HG02852 (cell line): ENCODE measurements around the gene TNFSF13.
A peak's percentile ranks its signal among the peaks of the same experiment; 100 is the strongest.

Source experiments
- ATAC-seq: cut with Tn5 transposase; IDR thresholded peaks from one replicate; pipeline ENCODE4 v1.9.1; 2021; ENCODE audit warnings: mild to moderate bottlenecking, moderate library complexity; ENCODE audit not compliant: unreplicated experiment

TNFSF13 gene

DNA sequence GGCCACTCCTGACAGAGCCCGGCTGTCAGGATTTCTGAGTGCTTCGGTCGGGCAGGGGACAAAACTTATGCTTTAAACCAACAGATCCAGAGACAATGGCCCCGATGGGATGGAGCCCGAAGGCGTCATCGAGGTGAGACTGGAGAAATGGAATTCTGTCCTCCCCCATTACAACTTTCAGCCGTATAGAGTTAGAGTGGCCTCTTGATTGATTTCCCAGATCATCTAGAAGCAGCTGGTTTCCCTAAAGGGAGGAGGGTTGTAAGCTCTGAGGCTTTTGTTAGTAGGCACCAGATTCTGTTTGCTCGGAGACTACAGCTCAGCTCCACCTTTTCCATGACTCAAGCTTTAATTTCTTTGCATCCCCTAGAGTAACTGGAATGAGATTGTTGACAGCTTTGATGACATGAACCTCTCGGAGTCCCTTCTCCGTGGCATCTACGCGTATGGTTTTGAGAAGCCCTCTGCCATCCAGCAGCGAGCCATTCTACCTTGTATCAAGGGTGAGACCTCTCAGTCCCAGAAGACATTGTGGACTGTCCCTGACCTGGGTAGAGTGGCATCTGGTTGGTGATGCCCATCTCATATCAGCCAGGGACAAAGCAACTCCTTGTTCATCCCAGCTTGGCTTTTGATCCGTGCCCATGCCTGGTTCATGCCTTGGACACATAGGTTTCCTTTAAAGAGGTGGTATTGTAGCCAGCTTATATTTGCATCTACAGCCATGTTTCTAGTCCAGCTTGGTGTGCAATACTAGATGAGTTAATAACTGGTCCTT, 15.8 kb downstream of the TNFSF13 start:
- no peak for ATAC-seq

DNA sequence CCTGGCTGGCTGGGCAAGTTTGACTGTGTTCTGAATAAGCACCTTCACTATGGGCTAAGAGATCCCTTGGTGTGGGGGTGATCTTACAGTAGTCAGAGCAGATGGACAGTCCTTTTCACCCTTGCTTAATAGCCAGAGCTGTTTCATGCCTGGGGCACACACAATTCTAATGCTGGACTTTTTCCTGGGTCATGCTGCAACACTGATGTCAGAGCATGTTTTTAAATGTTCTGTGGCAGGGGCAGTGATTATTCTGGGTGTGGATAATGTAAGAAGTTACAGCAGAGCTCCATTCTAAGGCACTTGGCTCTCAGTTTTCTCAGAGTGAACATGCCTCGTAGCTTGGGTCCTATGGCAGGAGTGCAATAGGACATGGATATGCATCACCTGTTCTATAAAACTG, 16.9 kb downstream of the TNFSF13 start:
- no peak for ATAC-seq

DNA sequence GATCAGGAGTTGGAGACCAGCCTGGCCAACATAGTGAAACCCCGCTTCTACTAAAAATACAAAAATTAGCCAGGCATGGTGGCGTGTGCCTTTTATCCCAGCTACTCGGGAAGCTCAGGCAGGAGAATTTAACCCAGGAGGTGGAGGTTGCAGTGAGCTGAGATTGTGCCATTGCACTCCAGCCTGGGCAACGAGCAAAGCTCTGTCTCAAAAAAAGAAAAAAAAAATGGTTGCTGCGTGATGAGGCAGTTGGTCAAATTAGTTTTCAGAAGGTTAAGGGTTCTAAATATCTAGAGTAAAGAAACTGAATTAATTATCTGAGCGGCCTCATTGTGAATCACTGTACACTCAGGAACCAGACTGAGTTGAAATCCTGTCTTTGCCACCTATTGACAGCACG, 17.4 kb downstream of the TNFSF13 start:
- ATAC-seq = no peak

DNA sequence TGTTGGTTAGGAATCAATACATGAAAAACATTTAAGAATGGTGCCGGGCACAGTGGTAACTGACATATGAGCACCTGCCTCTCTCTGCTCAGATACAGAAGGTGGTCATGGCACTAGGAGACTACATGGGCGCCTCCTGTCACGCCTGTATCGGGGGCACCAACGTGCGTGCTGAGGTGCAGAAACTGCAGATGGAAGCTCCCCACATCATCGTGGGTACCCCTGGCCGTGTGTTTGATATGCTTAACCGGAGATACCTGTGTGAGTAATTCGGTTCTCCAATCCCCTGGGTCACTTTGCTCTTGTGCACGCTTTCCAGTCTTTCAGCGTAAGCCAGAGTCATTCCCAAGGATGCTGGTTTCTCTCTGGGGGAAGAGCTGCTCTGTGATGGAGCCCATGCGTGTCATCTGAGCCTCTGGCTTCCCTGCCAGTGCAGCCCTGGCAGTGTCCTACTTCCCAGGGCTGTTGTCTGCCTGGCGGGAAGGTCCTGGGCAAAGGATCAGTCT, 17.9 kb downstream of the TNFSF13 start:
- no peak for ATAC-seq

DNA sequence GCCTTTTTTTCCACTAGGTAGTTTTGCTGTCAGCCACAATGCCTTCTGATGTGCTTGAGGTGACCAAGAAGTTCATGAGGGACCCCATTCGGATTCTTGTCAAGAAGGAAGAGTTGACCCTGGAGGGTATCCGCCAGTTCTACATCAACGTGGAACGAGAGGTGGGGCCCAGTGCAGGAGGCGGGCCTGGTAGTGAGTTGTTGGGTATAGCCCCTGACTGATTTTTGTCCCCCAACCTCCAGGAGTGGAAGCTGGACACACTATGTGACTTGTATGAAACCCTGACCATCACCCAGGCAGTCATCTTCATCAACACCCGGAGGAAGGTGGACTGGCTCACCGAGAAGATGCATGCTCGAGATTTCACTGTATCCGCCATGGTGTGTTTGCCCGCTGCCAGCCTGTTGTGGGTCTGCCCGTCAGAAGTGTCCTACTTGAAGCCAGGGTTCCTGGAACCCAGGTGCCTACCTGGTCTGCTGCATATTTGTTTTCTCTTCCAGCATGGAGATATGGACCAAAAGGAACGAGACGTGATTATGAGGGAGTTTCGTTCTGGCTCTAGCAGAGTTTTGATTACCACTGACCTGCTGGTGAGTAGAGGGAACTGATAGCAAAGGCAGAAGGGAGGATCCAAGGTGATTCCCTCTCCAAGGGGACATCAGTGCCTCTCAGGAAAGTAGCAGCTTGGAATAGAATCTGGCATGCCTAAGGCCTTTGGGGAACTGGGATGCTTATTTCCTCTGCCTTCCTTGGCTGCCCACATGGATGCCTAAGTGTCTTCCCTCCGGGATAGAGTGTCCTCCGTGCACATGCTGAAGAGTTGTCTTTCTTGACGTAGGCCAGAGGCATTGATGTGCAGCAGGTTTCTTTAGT, 19.0 kb downstream of the TNFSF13 start:
- ATAC-seq = no peak

DNA sequence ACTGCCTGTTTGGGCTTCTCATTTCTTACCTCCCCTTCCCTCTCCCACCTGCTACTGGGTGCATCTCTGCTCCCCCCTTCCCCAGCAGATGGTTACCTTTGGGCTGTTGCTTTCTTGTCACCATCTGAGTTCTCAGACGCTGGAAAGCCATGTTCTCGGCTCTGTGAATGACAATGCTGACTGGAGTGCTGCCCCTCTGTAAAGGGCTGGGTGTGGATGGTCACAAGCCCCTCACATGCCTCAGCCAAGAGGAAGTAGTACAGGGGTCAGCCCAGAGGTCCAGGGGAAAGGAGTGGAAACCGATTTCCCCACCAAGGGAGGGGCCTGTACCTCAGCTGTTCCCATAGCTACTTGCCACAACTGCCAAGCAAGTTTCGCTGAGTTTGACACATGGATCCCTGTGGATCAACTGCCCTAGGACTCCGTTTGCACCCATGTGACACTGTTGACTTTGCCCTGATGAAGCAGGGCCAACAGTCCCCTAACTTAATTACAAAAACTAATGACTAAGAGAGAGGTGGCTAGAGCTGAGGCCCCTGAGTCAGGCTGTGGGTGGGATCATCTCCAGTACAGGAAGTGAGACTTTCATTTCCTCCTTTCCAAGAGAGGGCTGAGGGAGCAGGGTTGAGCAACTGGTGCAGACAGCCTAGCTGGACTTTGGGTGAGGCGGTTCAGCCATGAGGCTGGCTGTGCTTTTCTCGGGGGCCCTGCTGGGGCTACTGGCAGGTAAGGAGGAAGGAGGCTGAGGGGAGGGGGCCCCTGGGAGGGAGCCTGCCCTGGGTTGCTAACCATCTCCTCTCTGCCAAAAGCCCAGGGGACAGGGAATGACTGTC, 20.7 kb downstream of the TNFSF13 start, which contains the start of gene CD68:
Gene CD68, plus strand, starts transcription at position 638 of the 833 bp plus-strand sequence. Its CDS starts 40 bp downstream, at position 678.
- no peak for ATAC-seq

DNA sequence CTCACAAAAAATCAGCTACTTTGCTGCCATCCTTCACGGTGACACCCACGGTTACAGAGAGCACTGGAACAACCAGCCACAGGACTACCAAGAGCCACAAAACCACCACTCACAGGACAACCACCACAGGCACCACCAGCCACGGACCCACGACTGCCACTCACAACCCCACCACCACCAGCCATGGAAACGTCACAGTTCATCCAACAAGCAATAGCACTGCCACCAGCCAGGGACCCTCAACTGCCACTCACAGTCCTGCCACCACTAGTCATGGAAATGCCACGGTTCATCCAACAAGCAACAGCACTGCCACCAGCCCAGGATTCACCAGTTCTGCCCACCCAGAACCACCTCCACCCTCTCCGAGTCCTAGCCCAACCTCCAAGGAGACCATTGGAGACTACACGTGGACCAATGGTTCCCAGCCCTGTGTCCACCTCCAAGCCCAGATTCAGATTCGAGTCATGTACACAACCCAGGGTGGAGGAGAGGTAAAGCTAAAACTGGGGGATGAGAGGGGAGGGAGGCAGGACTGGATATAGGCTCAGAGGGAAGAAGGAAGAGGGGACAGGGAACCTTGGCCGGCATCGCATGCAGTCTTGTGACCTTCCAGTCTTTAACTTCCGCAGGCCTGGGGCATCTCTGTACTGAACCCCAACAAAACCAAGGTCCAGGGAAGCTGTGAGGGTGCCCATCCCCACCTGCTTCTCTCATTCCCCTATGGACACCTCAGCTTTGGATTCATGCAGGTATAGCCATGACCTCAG, 21.5 kb downstream of the TNFSF13 start:
- no peak for ATAC-seq

DNA sequence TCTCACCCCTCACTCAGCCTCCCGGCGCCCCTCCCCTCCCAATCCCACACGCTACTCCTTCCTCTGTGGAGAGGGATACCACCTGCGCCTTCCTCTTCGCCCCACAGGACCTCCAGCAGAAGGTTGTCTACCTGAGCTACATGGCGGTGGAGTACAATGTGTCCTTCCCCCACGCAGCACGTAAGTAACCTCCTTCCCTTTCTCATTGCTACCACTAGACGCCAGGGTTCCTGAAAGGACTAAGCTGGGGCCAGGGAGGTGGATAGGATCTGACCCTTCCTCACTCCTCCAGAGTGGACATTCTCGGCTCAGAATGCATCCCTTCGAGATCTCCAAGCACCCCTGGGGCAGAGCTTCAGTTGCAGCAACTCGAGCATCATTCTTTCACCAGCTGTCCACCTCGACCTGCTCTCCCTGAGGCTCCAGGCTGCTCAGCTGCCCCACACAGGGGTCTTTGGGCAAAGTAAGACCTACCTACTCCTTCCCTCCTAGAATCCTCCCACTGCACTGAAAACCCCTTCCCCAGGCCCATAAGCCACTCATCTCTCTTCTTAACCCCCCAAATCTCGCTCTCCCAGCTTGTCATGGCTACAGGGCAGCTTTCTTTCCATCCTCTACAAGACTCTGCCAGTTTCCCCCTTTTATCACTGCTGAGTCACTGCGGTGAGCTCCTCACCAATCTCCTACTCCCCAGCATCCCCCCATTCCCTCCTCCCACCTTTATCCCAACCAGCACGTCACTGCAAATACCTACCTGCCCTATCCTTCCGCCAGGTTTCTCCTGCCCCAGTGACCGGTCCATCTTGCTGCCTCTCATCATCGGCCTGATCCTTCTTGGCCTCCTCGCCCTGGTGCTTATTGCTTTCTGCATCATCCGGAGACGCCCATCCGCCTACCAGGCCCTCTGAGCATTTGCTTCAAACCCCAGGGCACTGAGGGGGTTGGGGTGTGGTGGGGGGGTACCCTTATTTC, 22.3 kb downstream of the TNFSF13 start:
- no peak for ATAC-seq

DNA sequence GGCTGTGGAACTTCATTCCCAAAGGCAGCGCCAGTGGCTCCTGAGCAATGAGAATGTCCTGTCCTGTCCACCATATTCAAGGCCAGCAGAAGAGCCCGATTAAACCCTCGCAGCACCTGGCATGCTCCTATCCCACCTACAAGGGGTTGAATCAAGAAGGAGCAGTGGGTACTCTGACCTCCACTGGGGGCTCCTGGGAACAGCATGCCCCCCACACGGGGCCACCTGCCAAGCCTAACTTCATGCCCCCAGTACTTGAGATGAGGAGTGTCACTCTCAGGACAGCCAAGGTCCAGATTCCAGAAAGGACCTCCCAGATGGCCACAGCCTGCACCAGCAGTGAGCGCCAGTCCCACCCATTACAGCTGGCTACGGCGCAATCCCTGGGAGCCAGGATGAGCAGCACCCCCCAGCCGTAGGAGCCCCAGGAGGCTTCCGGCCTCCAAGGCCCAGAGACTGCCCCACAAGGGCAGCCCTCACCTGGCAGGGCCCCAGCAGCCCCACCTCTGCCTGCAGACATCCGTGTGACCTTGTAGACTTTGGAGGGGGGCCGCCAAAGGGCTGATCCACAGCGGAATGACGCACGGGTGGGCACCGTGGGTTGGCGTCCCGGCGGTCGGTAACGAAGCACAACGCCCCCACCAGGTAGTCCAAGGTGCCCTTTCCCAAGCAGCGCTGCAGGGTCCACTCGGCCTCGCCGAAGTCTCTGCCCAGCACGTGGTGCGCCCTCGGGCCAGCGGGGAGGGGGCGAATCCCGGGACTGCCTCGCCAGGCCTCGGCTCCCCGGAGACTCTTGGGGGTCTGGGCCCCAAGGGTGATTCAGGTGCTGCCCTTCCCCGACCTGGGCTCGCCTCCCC, 24.1 kb downstream of the TNFSF13 start:
- no peak for ATAC-seq

DNA sequence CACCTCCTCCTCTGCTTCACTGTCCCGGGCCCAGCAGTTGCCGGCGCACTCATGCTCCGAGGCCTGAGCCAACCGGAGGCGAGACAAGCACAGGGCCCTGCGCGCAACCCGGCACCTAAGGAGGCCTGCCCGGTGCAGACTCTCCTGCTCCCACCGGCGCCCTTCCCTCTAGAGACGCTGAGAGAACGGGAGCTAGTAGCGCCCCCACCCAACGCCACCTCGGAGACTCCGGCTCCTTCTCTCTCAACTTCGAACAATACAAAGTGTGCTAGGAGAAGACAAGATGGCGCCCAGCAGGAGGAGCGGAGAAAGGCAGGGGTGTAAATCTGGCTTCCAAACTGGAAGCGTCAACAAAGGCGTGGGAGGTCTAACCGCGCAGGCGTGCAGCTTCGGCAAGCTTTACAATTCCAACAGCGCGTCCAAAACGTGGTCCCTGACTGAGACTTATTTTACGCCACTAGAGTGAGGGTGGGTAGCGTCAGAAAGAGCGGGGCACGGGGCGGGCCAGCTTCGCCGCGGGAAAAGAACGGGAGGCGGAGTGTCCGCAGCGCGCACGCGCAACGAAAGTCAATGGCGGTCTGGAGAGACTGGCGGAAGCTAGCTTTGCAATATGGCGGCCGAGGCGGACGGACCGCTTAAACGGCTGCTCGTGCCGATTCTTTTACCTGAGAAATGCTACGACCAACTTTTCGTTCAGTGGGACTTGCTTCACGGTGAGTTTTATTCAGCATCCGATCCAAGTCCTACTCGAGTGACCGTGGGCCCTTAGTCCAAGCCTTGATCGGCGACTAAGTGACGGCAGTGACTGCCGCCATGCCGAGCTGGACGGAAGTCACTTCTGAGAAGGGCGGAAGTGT, 24.9 kb downstream of the TNFSF13 start, which contains the start of gene MPDU1:
Gene MPDU1, plus strand, starts transcription at position 600 of the 857 bp plus-strand sequence. Its CDS starts 11 bp downstream, at position 611.
- peak; percentile 72 for ATAC-seq

DNA sequence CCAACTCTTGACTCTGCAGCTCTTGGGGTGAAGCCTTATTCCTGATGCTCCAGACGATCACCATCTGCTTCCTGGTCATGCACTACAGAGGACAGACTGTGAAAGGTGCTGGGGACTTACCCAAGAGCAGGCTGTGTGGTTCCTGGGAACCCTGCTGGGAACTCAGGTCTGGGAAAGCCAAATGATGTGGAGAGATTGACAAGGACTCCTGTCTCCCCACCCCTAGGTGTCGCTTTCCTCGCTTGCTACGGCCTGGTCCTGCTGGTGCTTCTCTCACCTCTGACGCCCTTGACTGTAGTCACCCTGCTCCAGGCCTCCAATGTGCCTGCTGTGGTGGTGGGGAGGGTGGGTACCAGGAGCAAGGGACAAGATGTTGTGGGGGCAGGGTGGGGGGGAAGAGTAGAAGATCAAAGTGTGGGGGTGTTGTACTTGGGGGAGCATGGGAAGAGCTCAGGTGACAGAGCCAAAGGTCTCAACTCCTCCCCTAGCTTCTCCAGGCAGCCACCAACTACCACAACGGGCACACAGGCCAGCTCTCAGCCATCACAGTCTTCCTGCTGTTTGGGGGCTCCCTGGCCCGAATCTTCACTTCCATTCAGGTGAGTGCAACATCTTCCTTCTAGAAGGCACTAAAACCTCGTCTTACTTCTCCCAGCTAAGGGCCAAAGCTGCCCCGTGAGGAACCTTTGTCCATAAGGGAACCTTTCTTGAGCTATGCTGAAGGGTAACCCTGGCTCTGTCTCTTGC, 28.3 kb downstream of the TNFSF13 start:
- no peak for ATAC-seq

DNA sequence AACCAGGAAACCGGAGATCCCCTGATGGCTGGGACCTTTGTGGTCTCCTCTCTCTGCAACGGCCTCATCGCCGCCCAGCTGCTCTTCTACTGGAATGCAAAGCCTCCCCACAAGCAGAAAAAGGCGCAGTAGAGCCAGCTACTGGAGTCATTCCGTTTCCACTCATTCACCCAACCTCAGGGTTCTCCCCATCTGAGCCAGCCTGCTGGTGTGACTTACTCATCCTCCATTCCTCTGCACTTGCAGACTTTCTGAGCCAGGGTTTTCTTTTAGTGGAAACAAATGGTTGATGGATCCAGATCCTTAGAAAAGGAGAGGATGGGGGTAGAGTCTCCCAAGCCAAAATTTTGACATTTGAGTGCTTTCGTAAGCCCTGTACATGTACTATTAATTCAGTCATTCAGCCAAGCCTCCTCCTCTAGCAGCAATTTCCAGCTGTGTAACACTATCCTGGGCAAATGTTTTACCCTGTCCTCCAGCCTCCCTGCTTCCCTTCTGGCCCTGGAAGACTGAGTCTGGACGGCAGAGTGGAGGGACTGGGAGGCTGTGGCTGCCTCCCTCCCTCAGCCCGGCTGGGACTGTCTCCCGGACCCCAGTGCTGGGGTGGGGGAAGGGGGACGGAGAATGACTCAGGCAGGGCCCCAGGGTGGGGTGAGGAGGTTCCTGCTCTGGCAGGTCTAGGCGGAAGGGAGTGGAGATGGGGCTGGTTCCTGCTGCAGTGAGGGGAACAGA, 29.0 kb downstream of the TNFSF13 start:
- no peak for ATAC-seq

DNA sequence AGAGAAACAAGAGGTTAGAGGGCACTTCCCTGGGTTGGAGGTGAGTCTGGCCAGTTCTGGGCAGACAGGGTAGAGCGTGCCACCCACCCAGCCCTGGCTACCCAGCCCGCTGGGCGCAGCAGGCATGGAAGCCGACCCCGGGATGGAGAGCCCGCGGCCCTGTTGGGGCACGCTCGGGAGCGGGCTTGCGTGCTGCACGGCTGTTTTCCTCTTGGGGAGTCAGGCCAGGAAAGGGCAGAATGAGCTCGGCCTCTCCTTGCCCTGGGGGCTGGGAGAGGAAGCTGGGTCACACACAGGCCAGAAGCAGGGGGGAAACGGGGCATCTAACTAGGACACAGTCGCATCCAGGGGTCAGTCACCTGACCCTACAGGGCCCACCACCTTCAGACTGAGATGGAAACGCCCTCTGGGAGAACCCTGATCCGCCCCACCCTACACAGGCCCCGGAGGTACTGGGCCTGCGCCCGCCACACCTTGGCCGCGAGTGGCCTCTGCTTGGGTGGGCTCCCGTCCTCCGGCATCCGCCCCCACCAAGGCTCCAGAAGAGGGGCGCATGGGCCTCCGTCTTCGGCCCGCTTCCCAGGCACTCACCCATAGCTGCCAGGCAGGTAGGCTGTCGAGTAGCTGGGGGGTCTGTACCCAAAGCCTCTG, 30.1 kb downstream of the TNFSF13 start:
- no peak for ATAC-seq

DNA sequence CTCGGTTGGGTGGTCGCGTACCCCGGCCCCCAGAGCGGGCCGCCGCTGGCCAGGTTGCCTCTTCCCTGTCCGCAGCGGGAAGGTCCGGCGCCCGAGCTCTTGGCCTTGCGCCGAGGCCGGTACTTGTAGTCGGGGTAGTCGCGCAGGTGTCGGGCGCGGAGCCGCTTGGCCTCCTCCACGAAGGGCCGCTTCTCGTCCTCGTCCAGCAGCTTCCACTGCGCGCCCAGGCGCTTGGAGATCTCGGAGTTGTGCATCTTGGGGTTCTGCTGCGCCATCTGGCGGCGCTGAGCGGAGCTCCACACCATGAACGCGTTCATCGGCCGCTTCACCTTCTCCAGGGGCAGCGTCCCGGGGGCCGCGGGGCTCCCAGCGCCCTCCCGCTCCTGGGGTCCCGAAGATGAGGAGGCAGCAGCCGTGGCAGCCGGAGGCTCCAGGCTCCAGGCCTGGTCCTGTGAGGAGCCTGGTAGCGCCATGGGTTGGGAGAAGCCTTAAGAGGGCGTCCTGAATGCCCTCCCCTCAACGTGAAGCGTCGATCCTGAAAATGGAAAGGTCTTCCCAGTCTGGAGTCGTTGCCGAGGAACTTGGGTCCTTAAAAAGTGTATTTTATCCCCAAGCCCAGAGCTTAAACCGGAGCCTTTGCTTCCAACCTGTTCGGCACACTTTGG, 30.8 kb downstream of the TNFSF13 start:
- no peak for ATAC-seq
